Left renal pelvis (tissue), 4 donors: Measurements from ENCODE around the gene SERPINB2. TPM values are rescaled to one million over a fixed set of nuclear protein-coding genes. Genes with fewer than 3 reads are reported as not detected.
"Not testable (repeated sequence)": the region's sequence is repeated elsewhere in the genome, so short reads cannot be mapped to it uniquely, and the experiment has no call there.

Source experiments
- DNase-seq, 4 donors: peaks; one replicate each; pipeline ENCODE4 v3.0.0-alpha.2; 2013; ENCODE audit warnings: low read depth in 4 of 4, low spot score in 3 of 4
- polyA plus RNA-seq, 4 donors: library from polyadenylated mRNA; unstranded; fragments of 120-200 nt; gene quantifications; one replicate each; pipeline ENCODE4 v1.2.1, GENCODE V29; 2013; ENCODE audit not compliant: insufficient read length in 4 of 4

The SERPINB2 gene
- polyA plus RNA-seq, 4 donors, result 0.20 to 0.23 TPM; not detected in 2

DNA sequence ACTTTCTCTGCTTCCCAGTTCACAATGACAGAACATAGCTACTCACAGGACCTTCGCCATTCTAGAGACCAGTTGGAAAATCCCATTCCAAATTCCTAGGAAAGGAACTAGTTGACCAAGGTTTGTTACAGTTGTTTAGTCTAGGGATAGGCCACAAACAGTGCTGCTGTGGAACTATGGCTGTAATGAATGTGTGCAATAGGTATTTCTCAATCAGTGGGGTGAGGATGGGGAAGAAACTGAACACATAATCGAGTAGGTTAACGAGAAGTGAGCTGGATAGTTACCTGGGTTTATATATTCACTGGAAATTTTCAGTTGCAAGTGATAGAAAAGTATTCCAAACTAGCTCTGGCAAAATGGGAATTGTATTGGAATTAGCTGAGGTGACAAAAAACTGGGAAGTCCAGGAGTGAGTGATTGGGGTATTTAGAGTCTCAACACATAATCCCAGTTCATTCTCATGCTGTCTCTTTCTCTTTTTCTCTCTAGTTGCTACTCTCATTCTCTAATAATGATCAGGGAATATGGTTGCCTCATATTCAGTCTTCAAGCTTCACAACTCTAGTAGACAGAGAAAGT lies 43.4 kb downstream of the SERPINB2 start:
- no peak for DNase-seq

- DNase-seq, result peak; percentile 31 to 53 (median 52)
Observed at GRCh38 chr18:63936156-63936931, 48.8 kb downstream of the SERPINB2 start.

GRCh38 chr18:63936932-63937393 lies 49.5 kb downstream of the SERPINB2 start:
- DNase-seq, result no peak

DNA sequence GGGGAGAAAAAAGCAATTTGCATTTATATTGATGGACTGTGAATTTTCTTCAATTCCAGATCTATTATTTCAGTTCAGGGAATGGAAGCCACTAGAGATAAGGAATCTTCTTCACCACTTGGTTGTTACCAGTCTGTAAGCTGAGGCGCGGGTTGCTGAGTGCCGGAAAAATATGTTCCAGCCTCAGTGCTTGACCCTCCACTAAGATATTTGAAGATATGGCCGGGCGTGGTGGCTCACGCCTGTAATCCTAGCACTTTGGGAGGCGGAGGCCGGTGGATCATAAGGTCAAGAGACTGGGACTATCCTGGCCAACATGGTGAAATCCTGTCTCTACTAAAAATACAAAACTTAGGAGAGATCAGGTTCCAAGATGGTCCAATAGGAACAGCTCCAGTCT lies 52.5 kb downstream of the SERPINB2 start:
- DNase-seq, result no peak

DNA sequence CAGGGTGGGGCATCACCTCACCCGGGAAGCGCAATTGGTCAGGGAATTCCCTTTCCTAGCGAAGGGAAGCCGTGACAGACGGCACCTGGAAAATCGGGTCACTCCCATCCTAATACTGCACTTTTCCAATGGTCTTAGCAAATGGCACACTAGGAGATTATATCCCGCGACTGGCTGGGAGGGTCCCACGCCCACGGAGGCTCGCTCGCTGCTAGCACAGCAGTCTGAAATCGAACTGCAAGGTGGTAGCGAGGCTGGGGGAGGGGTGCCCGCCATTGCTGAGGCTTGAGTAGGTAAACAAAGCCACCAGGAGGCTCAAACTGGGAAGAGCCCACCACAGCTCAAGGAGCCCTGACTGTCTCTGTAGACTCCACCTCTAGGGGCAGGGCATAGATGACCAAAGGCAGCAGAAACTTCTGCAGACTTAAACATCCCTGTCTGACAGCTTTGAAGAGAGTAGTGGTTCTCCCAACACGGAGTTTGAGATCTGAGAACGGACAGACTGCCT lies 53.1 kb downstream of the SERPINB2 start:
- DNase-seq, result not testable (repeated sequence)

- no peak for DNase-seq
Observed at GRCh38 chr18:63947051-63947790, 59.7 kb downstream of the SERPINB2 start.

GRCh38 chr18:63949068-63949737 lies 61.7 kb downstream of the SERPINB2 start, which contains the start of gene HMSD:
Gene HMSD, plus strand, starts transcription at chr18:63949301. Its CDS starts 4,155 bp downstream, at chr18:63953456.
- no peak for DNase-seq

- no peak for DNase-seq
Observed at GRCh38 chr18:63951302-63951705, 63.8 kb downstream of the SERPINB2 start.

Other genes with a start within 250 kb of the SERPINB2 start
- gene SERPINB4, start 243.4 kb upstream of the SERPINB2 start, polyA plus RNA-seq, result under 1 TPM in 1 of 4 donors, not detected in 3; 0.23 TPM
- under 1 TPM in 2 of 4 donors, not detected in 2; 0.11 to 0.17 TPM for gene SERPINB3, start 225.8 kb upstream of the SERPINB2 start, polyA plus RNA-seq
- gene SERPINB11, start 184.7 kb upstream of the SERPINB2 start, polyA plus RNA-seq, result not detected
- under 1 TPM; 0.40 to 0.92 (median 0.59) TPM for gene SERPINB7, start 112.3 kb upstream of the SERPINB2 start, polyA plus RNA-seq
- gene SERPINB10, start 20.3 kb downstream of the SERPINB2 start, polyA plus RNA-seq, result under 1 TPM in 3 of 4 donors, not detected in 1; 0.11 to 0.26 (median 0.22) TPM
- gene HMSD, start 61.6 kb downstream of the SERPINB2 start, polyA plus RNA-seq, result 1 to 10 TPM; 1.1 to 3.2 (median 1.9) TPM
- 1 to 10 TPM; 3.9 to 4.1 (median 4.0) TPM for gene SERPINB8, start 82.4 kb downstream of the SERPINB2 start, polyA plus RNA-seq